GM19328 (cell line): ENCODE results near the gene ZNF341.
"Not testable (repeated sequence)": the region's sequence is repeated elsewhere in the genome, so short reads cannot be mapped to it uniquely, and the experiment has no call there.

ENCODE experiments used
- ATAC-seq: cut with Tn5 transposase; IDR thresholded peaks from one replicate; pipeline ENCODE4 v1.9.1; 2021; ENCODE audit warnings: mild to moderate bottlenecking, moderate library complexity; ENCODE audit not compliant: unreplicated experiment

ZNF341 gene

GRCh38 chr20:33791959-33792597 is 60.3 kb downstream of the ZNF341 start:
- no peak for ATAC-seq

DNA sequence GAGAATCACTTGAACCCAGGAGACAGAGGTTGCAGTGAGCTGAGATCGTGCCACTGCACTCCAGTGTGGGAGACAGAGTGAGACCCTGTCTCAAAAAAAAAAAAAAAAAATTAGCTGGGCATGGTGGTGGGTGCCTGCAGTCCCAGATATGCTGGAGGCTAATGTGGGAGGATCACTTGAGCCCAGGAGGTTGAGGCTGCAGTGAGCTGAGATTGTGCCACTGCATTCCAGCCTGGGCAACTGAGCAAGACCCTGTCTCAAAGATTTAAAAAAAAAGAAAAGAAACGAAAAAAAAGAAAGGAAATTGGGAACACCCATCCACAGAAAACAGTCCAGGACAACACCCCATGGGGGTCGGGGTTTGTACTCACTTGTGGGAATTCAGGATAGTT is 60.8 kb downstream of the ZNF341 start:
- ATAC-seq: not testable (repeated sequence)

- ATAC-seq: no peak
Observed at GRCh38 chr20:33793011-33793931, 61.5 kb downstream of the ZNF341 start.

DNA sequence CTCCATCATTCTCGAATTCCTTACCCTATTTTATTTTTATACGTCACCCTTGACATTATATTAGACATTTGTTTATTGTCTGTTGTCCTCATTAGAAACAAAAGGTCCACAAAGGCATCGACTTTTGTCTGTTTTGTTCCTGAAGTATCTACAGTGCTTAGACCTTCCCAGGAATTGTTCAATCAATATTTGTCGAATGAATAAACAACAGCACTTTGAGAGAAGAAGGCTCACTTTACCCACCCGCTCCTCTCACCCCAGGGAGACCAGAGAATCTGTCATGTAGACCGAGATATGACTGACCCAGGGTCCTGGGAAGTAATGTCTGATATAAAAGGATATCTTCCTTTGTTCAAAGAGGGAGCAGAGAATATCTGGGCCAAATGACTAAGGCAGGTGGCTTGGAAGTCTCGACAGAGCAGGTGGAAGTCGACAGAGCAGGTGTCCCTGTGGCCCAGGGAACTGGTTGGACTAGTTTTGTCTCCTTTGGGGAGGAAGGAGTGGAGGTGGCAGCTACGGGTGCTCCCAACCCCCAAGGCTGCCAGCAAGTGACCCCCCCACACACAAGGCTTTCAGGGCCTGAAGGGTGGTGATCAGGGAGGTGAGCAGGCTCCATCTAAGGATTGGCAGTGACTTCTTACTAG is 64.6 kb downstream of the ZNF341 start:
- no peak for ATAC-seq

DNA sequence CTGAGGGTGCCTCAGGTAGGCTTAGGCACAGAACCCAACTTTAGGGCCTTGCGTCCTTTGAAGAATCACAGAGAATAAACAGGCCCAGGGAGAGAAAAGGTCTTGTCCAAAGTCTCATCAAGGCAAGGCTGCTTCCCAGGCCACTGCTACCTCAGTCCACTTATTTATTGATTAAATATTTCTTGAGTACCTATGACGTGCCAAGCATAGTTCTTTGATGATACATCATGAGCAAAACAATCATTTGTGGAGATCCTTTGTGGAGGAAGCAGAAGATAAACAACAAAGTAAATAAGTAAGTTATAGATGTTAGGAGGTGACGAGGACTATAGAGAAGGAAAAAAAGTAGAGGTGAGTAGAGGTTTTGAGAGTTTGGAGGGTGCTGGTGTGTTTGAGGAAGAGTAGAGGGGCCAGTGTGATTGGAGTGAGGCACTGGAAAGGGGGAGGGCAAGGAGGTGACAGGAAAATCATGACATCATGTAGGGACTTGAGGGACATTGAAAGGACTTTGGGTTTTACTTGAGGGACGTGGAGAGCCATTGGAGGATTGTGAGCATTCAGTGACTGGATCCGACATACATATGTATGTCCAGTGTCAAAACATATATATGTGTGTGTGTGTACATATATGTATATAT is 65.2 kb downstream of the ZNF341 start:
- ATAC-seq: no peak

DNA sequence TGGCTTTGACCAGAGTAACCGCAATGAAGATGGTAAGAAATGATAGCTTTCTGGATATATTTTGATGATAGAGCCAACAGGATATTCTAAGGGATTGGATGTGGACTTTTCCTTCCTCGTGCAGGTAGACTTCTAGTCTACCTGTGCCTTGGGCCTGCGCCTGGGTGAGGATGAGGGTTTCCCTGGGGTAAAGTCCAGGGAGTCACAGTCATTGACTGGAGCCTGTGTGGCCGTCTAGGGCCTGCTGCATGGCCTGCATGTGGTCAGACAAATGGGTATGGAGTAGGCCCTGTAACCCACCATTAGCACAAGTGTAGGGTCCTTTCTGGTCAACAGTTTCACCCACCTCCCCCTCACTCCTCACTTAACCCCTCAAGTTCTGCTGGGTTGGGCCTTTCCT is 66.6 kb downstream of the ZNF341 start:
- ATAC-seq: no peak

GRCh38 chr20:33803921-33804337 is 72.1 kb downstream of the ZNF341 start:
- ATAC-seq: no peak

DNA sequence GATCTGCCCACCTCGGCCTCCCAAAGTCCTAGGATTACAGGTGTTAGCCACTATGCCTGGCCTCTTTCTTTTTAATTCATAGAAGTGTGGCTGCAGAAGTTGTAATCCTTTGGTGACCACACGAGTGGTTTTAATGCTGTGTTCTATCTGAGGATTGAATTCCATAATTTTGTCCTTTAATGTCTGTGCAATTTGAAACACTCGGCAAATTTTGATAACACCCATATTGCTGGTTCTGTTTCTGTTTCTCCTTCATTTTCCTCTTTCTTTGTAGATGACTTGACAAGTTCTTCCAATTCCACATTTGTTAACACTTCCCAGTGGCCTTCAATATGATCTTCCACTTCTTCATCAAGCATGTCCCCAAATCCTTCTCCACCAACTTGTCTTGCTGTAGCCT is 76.6 kb downstream of the ZNF341 start:
- no peak for ATAC-seq

- ATAC-seq: no peak
Observed at GRCh38 chr20:33810259-33810658, 78.5 kb downstream of the ZNF341 start.

DNA sequence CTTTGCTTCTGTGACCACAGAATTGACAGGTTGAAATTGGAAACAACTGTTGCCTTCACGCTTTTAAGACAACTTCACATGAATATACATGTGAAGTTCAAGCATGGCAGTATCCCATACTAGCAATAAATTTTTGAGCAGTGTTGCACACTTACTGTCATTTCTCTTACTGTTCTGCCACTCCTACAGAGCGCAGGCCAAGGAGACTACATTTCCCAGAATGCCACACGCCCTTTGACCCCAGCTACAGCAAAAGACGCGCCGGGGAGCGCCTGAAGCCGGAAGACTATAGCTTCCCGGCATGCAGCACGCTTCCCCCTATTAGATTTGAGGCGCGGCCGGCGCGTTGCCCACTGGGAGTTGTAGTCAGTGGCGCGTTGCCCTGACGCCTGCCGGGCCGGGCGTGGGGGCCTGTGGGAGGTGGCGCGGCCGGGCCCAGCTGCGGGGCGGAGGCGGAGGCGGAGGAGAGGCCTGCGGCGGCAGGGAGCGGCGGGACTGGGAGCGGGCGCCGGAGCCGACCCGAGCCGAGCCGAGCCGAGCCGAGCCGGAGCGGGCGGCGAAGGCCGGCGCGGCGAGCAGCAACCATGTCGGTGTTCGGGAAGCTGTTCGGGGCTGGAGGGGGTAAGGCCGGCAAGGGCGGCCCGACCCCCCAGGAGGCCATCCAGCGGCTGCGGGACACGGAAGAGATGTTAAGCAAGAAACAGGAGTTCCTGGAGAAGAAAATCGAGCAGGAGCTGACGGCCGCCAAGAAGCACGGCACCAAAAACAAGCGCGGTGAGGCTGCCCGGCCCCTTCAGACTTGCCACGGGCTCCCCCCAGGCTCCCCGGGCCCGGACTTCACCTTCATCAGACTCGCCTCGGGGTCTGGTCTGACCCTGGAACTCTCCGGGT is 79.3 kb downstream of the ZNF341 start, which contains the start of gene CHMP4B:
Gene CHMP4B (plus strand): TSS at position 464 of the 891 bp plus-strand sequence. CDS start 121 bp downstream, at position 585.
- ATAC-seq: peak; percentile 97

DNA sequence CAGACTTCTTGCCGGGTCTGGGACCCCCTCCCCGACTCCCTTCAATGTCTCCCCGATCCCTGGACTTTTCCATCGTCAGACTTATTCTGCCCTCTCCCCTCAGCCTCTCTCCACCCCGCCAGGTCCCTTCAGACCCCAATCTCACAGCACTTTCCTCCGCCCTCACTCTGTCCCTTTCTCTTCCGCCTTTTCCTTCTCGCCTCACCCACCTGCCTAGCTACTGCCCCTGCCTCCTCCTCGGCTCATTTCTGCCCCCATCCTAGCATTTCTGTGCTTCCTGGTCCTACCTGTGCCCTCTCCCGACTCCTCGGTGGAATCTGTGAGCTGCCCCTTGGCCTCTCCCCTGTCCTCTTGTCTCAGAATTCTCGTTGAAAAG is 80.0 kb downstream of the ZNF341 start:
- no peak for ATAC-seq

GRCh38 chr20:33812152-33812849 is 80.5 kb downstream of the ZNF341 start:
- ATAC-seq: no peak

DNA sequence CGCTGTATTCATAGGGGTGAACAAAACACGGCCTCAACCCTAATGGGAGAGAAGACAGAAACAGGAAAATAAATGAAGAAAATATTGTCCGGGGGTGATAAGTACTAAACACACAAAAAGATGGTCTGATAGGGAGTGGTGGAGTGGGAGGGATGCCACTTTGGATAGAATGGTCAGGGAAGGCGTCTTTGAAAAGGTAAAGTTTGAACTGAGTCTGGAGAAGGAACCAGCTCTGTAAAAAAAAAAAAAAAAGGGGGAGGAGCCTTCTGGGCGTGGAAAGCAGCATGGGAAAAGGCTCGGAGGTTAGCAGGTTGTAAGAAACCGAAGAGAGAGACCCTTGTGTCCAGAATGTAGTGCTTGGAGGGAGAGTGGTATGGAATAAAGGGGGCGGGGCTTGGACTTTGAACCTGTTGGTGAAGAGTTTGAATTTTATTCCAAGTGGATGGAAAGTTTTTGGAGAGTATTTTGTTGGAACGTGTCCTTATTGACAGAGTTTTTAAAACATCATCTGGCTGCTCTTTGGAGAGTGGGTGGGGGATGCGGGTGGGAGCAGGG is 81.2 kb downstream of the ZNF341 start:
- ATAC-seq: no peak

DNA sequence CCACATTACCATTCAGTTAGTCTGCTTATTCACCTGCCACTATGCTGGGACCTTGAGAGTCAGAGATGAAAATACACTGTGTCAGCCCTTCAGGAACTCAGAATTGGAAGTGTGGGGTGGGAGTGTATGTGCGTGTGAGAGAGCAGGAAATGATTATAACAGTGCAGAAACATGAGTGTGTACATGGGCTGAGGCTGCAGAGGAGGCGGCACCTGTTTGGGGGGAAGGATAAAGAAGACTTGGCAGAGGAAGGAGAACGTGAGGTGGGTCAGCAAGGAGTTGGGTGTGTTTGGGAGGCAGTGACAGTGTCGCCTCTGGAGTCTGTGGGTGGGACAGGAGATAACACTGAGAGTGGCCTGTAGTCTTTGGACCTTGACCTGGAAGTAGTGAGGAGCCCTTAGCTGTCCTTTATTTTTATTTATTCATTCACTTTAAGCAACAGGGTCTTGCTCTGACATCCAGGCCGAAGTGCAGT is 82.5 kb downstream of the ZNF341 start:
- no peak for ATAC-seq

GRCh38 chr20:33815671-33816070 is 83.9 kb downstream of the ZNF341 start:
- ATAC-seq: no peak

DNA sequence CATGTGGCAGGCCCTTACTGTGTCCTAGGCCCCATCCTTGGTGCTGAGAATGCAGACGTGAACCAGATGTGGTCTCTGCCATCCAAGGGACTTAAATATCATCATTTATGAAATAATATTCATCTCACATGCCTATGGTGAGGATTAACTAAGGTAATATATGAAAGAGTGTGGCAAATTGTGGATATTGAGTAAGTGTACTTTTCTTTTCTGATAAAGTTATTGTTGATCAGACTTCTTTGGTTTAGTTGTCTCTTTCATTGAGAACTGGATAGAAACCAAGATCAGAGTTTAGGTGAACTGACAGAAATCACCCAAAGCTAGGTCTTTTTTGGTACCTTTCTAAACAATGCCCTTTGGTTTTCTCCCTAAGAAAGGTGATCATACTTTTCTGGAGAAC is 84.4 kb downstream of the ZNF341 start:
- no peak for ATAC-seq

GRCh38 chr20:33817411-33817810 is 85.6 kb downstream of the ZNF341 start:
- ATAC-seq: no peak

- ATAC-seq: no peak
Observed at GRCh38 chr20:33819456-33819855, 87.7 kb downstream of the ZNF341 start.

- no peak for ATAC-seq
Observed at GRCh38 chr20:33820362-33820761, 88.6 kb downstream of the ZNF341 start.
